GM18519 (cell line): ENCODE measurements around the gene C9orf153.
A peak's percentile ranks its signal among the peaks of the same experiment; 100 is the strongest.

Experiments used
- ATAC-seq: cut with Tn5 transposase; IDR thresholded peaks from one replicate; pipeline ENCODE4 v1.9.1; 2021; ENCODE audit warnings: mild to moderate bottlenecking, moderate library complexity; ENCODE audit not compliant: unreplicated experiment, low FRiP score

C9orf153 gene

DNA sequence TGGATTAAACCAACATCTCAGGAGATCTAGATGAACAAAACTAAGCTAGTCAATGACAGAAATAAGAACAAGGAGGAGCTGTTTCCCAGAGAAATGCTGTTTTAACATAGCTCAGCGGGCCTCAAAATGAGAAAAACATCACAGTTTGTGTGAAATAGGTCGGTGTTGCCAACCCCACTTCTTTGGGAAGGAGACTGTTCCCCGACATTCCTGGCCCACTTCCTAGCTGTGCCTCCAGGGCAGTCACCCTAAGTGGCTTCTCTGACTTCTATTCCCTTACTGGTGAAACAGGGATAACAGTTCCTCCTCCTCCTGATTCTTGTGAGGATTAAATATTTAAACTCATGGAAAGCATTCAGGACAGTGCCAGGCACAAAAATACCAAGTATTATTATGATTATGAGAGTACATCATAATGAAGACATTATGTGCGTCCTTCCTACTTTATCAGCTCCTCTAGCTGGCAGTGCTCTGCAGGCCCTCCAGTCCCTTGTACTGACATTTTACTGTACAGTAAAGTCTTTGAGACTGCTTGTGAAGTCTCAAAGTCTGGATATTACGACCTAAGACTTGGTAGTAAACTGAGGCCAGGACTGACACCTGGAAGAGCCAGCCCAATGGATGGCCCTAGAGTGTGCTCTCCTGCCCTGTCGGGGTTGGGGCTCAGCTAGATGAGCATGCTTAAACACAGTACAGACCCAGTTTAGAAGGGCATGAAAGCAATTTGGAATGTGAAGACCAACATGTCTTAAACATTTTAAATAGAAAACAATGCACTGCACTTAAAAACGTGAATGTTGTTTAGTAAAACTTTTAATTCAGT, 15.6 kb upstream of the C9orf153 start:
- ATAC-seq = no peak

DNA sequence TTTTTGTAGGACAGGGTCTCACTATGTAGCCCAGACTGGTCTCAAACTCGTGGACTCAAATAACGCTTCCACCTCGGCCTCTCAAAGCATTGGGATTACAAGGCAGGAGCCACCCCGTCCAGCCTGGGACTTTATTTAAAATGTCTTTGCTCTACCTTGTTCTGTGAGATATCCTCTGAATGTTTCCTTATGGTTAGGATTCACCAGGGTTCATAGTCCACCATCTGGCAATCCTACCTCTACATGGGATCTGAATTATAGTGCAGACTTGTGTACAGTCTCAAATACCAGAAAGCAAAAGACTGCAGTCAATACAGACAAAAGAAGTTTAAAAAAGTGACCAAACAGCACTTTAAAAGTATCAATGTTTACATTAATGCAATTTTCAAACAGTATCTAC, 12.8 kb upstream of the C9orf153 start:
- ATAC-seq = no peak

DNA sequence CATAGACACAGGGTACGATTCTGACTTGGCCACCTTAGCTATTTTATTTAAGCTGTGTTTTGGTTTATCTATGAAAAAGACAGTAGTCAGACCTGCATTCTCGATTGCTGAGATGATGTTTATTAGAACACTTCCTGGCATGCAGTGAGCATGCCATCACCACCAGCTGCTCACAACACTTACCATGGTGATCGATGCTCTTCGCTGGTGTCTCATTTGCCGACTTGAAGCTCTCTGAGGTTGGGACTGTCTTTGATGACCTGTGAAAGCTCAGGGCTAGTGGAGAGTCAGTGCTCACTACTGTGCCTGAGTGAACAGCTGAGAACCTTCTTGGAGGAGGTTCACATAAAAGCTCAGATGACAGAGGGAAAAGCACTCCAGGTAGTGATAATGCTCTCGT, 4.4 kb upstream of the C9orf153 start:
- no peak for ATAC-seq

DNA sequence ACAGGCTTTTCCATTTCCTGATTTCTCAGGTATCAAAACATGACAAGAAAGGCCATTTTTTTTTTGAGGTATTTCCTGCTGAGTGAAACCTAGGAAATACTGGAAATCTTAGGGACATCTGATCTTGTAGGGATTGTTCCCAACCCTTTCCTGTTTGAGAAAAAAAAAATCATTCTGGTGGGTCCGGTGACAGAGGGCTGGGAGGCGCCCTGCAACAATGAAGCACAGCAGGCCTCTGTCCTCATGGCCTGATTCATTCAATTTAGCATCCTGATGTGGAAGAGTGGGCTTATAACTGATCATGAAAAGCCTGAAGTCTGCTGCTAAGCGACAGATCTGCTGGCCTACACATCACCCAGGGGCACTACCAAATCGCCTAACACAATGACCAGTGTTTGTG, 3.0 kb upstream of the C9orf153 start:
- no peak for ATAC-seq

DNA sequence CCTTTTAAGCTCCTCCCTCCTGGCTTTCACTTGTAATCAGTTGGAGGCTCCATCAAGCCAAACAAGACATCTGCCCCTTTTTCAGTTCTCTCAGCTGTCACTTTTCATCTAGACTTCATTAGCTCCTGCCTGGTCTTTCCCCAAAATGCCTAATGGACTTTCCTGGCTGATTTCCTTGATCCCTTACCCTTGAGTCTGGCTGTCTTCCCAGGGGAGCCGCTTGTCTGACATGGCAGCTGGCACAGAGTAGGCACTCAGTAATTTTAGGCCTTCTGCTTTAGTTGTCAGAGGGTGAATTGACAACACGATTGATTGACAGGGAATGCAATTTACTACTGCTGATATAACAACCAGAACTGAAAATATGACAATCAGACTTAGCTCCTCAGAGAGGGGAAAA, 2.1 kb downstream of the C9orf153 start:
- ATAC-seq = no peak

DNA sequence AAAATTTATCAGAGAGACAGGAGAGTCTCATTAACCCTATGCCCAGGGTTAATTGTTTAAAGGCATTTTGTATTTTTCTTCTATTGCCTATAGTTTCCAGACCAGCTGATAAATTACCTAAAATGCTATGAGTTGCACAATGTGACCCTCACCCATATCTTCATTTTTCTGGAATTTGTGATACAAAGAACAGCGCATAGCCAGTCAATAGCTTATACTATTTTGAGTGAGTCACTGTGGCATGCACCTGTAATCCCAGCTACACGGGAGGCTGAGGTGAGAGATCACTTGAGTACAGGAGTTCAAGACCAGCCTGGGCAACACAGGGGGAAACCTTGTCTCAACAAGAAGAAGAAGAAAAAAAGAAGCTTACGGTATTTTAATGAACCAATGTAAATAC, 2.8 kb downstream of the C9orf153 start:
- ATAC-seq = no peak

DNA sequence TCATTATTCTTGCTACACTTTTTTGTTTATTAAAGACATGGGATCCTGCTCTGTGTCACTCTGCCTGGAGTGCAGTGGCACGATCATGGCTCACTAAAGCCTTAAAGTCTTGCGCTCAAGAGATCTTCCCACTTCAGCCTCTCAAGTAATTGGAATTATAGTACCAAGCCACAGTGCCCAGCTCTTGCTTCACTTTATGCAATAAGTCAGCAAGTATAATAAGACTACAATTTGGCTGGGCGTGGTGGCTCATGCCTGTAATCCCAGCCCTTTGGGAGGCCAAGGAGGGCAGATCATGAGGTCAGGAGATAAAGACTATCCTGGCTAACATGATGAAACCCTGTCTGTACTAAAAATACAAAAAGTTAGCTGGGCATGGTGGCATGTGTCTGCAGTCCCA, 5.9 kb downstream of the C9orf153 start:
- ATAC-seq = no peak

DNA sequence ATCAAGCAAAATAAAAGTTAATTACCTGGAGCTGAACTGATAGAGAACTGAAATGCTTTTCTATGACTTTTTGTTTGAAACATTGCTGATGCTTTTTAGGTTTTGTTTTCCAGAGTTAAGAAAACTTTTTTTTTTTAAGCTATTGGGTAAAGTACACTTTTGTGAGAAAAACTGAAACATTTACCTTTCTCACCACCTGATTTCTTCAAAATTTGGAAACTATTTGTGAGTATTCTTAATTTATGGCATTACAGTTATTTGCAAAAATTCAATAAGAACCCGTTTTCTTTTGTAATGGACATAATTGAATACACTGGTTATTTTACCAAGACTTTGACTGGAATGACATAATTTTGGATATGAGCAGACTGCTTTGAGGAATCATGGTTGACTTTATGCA, 6.6 kb downstream of the C9orf153 start:
- ATAC-seq = no peak

DNA sequence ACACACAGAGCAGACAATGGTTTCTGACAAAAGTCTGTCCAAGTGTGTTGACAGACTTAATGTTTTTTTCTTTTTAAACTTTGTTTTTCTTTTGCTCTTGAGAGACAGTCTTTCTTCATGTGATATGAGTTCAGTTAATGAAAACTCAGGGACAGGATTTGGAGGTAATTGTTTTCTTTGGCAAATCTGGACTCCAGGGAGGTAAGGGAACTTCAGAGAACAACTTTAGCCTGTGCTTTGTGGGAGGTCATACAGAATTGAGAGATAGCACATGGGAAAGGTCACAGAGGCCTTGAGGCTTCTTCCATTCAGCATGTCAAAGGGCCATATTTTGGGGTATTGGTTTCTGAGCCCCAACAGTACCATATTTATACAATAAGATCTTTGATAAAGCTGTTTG, 9.3 kb downstream of the C9orf153 start:
- ATAC-seq = no peak

DNA sequence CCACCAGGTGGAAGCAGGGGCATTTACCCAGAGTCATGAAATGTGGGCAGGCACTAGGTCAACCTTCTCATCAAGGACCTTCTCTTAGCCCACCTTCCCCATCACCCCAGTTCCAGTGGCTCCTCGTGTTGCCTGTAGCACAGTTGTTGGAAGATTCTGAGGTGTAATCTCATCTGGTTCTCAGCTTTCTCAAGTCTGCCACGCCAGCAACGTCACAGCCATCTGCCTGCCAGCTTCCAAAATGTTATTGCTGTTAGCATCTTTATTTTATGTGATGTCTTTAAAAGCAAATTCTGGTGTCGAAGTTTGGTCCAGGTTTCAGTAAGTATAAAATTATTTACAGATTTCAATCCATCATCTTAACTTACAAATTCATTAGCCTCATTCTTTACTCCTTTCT, 10.7 kb downstream of the C9orf153 start:
- ATAC-seq = no peak

DNA sequence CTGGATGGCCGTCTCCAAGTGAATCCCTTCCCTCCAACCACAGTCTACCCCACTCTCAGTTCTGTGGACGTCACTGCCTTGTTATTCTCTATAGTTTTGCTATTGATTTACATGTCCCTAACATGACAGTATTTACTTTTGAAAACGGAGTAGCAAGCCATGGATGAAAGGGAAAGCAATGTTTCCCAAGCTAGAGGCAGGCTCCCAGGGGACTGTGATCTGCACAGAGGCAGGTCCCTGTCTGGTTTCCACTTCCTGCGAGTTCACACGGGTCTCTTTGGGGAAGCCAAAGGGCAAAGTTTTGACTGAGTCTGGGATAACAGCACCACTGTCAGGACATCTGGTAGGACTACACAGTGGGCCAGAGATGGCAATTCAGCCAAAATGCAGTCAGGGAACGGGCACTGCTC, 12.7 kb downstream of the C9orf153 start:
- ATAC-seq = peak; percentile 82

DNA sequence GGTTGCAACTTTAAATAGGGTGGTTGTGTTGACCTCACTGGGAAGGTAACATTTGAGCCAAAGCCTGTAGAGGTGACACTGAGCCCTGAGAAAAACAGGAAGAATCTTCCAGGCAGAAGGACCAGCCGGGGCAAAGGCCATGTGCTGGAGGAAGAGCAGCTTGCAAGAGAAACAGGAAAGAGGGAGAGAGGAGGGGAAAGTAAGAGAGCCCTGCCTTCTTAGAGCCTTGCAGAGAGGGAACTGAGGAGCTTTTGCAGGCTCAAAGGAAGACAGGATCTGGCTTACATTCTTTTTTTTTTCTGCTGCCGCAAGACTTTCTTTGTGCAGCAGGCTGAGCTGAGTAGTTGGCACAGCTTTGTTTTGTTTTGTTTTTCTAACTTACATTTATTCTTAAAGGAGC, 17.4 kb downstream of the C9orf153 start:
- no peak for ATAC-seq

DNA sequence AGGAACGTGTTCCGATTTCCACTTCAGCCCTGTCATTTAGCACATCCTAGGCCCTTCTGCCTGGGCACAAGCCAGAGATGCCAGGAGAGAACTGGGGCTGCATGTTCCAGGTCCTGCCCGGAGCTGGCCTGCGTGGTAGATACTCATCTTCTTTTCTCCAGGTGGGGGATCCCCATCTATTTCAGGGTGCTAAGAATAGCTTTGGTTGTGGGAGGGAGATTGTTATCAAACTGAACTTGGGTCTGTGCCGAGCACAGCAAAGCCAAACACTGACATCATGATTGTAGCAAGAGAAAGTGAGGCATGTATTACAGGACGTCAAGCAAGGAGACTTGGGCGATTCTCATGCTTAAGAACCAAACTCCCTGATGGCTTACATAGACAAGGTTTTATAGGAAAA, 18.2 kb downstream of the C9orf153 start:
- no peak for ATAC-seq

DNA sequence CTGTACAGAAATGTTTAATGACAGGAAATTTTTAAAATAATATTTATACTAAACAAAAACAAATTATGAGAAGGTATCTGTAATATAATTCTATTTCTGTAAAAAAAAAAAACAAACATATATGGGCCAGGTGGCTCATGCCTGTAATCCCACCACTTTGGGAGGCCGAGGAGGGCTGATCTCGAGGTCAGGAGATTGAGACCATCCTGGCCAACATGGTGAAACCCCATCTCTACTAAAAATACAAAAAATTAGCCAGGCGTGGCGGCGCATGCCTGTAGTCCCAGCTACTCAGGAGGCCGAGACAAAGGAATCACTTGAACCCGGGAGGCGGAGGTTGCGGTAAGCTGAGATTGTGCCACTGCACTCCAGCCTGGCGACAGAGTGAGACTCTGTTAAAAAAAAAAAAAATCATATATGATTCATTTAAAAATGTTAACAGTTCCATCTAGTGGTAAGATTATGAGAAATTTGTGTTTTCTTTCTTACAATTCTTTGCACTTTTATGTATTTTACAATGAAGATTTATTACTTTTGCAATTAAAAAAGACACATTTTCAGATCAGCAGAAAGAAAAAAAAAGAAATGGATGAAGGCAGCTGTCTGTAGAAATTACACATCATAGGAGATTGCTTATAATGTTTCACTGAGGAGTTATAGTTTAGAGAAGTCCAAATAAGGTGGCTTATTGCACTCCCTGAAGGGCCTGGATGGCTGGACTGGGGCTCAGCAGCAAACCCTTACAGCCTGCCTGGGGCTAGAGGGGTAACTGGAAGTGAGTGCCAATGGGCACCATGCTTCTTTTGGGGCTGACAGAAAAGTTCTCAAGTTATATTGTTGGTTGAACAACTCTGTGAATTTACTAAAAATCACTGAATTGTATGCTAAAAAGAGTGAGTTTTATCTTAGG, 20.3 kb downstream of the C9orf153 start:
- ATAC-seq = no peak

DNA sequence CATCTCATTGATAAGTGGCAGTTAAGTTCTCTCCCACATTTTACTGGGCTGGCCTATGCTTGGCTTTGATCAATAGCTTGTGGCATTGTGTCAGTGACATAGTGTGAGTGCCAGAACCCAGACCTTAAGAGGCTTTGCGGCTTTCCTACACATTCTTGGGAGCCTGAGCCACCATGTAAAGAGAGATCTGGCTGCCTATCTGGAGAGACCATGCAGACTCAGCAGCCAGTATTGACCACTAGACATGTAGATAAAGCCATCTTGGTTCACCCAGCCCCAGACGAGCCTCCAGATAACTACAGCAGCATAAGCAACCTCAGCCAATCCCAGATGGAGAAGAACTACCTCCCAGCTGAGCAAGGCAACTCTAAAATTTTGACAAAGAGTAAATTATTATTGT, 28.6 kb downstream of the C9orf153 start:
- no peak for ATAC-seq

DNA sequence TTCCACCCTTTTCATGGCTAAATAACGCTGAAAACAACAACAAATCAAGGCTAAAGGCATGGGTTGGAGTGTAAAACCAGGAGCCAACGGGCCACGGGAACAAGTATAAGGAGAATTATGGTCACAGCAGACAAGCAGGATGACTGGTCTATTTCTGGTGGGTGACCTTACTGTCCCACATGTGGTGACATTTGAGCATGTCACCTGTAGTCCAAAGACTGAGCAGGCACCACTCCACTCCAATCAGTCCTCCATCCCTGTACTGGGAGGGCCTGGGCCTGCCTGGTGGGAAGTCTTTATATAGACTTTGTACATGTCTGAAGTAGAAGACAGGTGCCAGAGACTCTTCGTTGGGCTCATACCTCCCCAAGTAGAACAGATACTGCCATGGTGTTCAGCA, 36.8 kb downstream of the C9orf153 start:
- no peak for ATAC-seq

DNA sequence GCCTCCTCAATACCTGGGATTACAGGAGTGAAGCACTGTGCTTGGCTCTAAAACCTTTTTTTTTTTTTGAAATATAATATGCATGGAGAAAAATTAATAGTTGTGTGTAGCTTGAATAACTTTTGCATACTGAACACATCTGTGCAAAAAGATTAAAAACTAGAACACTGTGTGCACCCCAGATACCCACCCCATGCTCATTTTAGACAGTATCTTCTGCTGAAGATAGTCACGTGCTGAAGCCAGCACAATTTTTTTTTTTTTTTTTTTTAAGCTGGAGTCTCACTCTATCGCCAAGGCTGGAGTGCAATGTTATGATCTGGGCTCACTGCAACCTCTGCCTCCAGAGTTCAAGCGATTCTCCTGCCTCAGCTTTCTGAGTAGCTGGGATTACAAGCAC, 39.9 kb downstream of the C9orf153 start:
- no peak for ATAC-seq

DNA sequence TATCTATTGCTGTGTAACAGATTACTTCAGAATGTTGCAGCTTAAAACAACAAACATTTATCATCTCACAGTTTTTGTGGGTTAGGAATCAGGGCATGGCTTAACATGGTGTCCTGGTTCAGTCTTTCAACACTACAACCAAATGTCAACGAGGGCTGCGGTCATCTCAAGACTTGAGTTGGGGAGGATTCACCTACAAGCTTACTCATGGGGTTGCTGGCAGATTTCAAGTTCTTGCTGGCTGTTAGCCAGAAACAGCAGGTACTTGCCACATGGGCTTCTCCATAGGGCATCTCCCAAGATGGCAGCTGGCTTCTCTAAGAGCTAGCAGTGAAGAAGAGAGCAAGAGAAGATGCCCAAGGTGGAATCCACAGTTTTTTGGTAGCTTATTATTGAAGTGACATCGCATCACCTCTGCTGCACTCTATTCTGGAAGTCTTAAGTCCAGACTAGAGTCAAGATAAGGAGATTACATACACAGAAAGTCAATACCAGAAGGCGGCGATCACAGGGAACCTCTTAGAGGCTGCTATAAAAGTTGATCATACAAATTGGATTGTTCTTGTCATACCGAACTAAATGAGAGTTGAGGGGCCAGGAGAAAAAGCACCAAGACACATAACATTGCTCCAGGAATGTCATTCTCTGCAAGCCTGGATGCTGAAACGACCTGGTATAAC, 42.2 kb downstream of the C9orf153 start:
- ATAC-seq = no peak

DNA sequence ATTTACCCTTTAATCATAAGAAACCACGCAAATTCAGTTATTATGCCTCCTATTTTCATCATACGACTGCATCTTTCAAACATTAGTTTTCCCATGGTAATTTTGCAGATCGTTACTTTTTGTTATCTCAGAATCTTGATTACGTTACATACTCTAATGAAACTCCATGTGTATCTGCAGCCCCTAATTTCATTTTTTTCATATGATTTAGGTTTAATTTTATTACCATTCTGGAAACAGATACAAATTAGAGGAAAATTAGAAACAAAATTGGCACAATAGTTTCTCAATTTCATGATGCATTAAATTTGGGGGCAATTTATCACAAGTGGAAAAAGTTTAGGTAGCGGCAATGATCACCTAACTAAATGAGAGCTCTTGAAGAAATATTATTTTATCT, 52.3 kb downstream of the C9orf153 start:
- no peak for ATAC-seq

DNA sequence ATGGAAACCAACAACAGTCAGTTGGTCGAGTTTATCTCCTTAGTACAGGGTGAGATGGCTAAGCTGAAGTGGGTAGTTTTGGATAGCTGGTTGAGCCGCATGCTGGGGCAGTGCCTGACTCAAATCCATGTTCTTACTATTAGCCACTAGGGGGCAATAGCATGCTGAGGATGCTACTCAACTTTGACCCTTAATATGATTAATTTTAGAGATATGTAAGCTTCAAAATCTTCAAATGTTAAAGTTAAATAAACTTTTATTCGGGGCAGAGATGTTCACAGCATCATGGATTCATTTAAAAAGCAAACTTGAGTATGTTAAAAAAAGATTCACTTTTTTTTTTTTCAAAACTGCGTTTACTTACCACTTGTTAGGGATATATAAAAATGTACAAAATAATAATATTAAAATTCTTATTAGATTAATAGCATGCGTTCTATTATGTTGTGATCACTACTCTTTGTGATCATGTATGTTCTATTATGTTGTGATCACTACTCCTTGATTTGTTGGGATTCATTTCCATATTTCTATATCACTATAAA, 57.0 kb downstream of the C9orf153 start:
- peak; percentile 49 for ATAC-seq
